ENCODE results near the gene INPP4A. TPM values are rescaled to one million over a fixed set of nuclear protein-coding genes. Genes with fewer than 3 reads are reported as not detected.
A peak's percentile ranks its signal among the peaks of the same experiment; 100 is the strongest.

Gene INPP4A
- total and polyA plus RNA-seq, 9 of the 15 experiments (the other 6 are each of a cell fraction or from before 2014, with no cell fraction given): 1.8 to 15.7 (median 8.3) TPM

- intact Hi-C loops (cut with micrococcal nuclease) (no loop called here), in situ Hi-C loops (cut with MboI) (no loop called here)
- ChIA-PET CTCF (ENCODE audit: low intra/inter-chr PET ratio) (no interaction called here), POLR2A (no interaction called here)
- no peak overlapping the region for H3K4me2 ChIP-seq (ENCODE audit: insufficient read depth, low read length)
- no peaks in the 10 kb centered on the region; the same call in 1 of the 3 replicates for H3K36me3 ChIP-seq (ENCODE audit: control insufficient read depth, insufficient read depth, low read length)
- DNase-seq (ENCODE audit: extremely low read depth in 1 of 4, low spot score in 3 of 4): no peak
- FAIRE-seq: no peak
- H4K20me1 ChIP-seq (replicated peaks; ENCODE audit: control insufficient read depth, insufficient read depth, low read length): peaks cover 13% of the 10 kb centered on the region
- H2AFZ ChIP-seq (ENCODE audit: low read depth, low read length): no peak overlapping the region
- no peak for TF ChIP-seq SAFB2 (IDR thresholded peaks at IDR 0.05; ENCODE audit: borderline replicate concordance, low read depth, low read length, severe bottlenecking)
- no peak for TF ChIP-seq ZNF197 (CRISPR knock-in tag; IDR thresholded peaks at IDR 0.05; ENCODE audit: low read depth)
- TF ChIP-seq, protein P1, sequence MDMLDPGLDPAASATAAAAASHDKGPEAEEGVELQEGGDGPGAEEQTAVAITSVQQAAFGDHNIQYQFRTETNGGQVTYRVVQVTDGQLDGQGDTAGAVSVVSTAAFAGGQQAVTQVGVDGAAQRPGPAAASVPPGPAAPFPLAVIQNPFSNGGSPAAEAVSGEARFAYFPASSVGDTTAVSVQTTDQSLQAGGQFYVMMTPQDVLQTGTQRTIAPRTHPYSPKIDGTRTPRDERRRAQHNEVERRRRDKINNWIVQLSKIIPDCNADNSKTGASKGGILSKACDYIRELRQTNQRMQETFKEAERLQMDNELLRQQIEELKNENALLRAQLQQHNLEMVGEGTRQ (CRISPR knock-in tag; IDR thresholded peaks at IDR 0.05): 0 out of 2 replicates have a peak, but pooled peaks have one; percentile 6
- TF ChIP-seq POLR2B (IDR thresholded peaks at IDR 0.05; ENCODE audit: low read depth, partially characterized antibody): no peak
- TF ChIP-seq NCOA6 (IDR thresholded peaks at IDR 0.05): no peak
- TF ChIP-seq, protein P2, sequence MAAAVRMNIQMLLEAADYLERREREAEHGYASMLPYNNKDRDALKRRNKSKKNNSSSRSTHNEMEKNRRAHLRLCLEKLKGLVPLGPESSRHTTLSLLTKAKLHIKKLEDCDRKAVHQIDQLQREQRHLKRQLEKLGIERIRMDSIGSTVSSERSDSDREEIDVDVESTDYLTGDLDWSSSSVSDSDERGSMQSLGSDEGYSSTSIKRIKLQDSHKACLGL (CRISPR knock-in tag; IDR thresholded peaks at IDR 0.05; ENCODE audit: borderline replicate concordance, poor library complexity, severe bottlenecking): no peak
- no peak overlapping the region for H3K4me3 ChIP-seq
- H3K9me3 ChIP-seq (replicated peaks; ENCODE audit: control insufficient read depth, insufficient read depth, low read depth, low read length): no peaks in the 10 kb centered on the region
- no peak overlapping the region for H3K9ac ChIP-seq (ENCODE audit: insufficient read depth in 1 of 2, low read depth in 2 of 2, low read length in 2 of 2)
- no peaks in the 10 kb centered on the region for H3K9me1 ChIP-seq (ENCODE audit: control insufficient read depth, insufficient read depth, low read length)
- no peak overlapping the region for H3K27ac ChIP-seq (ENCODE audit: extremely low read depth, low read depth, low read length)
- H3K79me2 ChIP-seq (ENCODE audit: control insufficient read depth, insufficient read depth, low read length): peaks cover 20% of the 10 kb centered on the region; the same call in 2 of the 3 replicates
- no peaks in the 10 kb centered on the region for H3K27me3 ChIP-seq (ENCODE audit: control insufficient read depth in 2 of 2, insufficient read depth in 2 of 2, low read length in 2 of 2)
- 86% methylated on average over 10 of the region's 11 CpGs for WGBS (ENCODE audit: insufficient coverage, low coverage, missing lambda C conversion rate)
- H3K4me1 ChIP-seq (replicated peaks in 1 of 2; ENCODE audit: control insufficient read depth in 2 of 2, insufficient read depth in 2 of 2, low read length in 2 of 2): peaks cover 21 to 37% of the 10 kb centered on the region in 2 experiments
- BruUV-seq (replicated peaks): no TSS peak
- no peak for ATAC-seq
These were observed 25.3 kb downstream of the INPP4A start for GRCh38 chr2:98469862-98470544.
